Heart left ventricle (tissue), 16 donors: ENCODE data around the gene PKNOX2. TPM values are rescaled to one million over a fixed set of nuclear protein-coding genes. Genes with fewer than 3 reads are reported as not detected.

ENCODE experiments used
- ATAC-seq, 4 donors: fragments of 200-7000 bp; cut with Tn5 transposase; one replicate each; pipeline ENCODE4 v1.9.1; 2020 to 2022; ENCODE audit warnings: moderate library complexity in 4 of 4, mild to moderate bottlenecking in 3 of 4, moderate number of reproducible peaks in 1 of 4
- DNase-seq, 5 donors: peaks; one replicate each; pipeline ENCODE4 v3.0.0-alpha.2; 2020
- H3K27ac ChIP-seq, 12 donors: fragments of 200-600 bp; sonication (generic) in 4 of 12; one replicate each; pipeline versions ENCODE4 v1.5.0 to v1.8.0; 2016 to 2022; ENCODE audit warnings: mild to moderate bottlenecking in 2 of 12
- H3K27me3 ChIP-seq, 9 donors: fragments of 200-600 bp; sonication (generic) in 2 of 9; one replicate each; pipeline versions ENCODE4 v1.5.1 to v1.8.0; 2016 to 2022; ENCODE audit warnings: mild to moderate bottlenecking in 3 of 9
- H3K36me3 ChIP-seq, 9 donors: fragments of 200-600 bp; sonication (generic) in 2 of 9; one replicate each; pipeline versions ENCODE4 v1.5.0 to v1.8.0; 2018 to 2022; ENCODE audit warnings: mild to moderate bottlenecking in 2 of 9
- H3K4me1 ChIP-seq, 12 donors: fragments of 200-600 bp; sonication (generic) in 4 of 12; one replicate each; pipeline versions ENCODE4 v1.5.0 to v1.8.0; 2016 to 2022; ENCODE audit warnings: mild to moderate bottlenecking in 3 of 12
- H3K4me3 ChIP-seq, 12 donors: fragments of 200-600 bp; sonication (generic) in 4 of 12; one replicate each; pipeline versions ENCODE4 v1.5.0 to v1.8.0; 2017 to 2022; ENCODE audit warnings: mild to moderate bottlenecking in 9 of 12, moderate library complexity in 4 of 12
- H3K9me3 ChIP-seq, 12 donors: fragments of 200-600 bp; sonication (generic) in 4 of 12; one replicate each; pipeline versions ENCODE4 v1.5.0 to v1.8.0; 2016 to 2022; ENCODE audit warnings: mild to moderate bottlenecking in 1 of 12
- CTCF ChIP-seq, 12 donors: fragments of 200-600 bp; sonication (generic) in 4 of 12; IDR thresholded peaks; one replicate each; pipeline versions ENCODE4 v1.5.0 to v1.8.0; 2018 to 2022; ENCODE audit warnings: antibody characterized with exemption in 12 of 12, mild to moderate bottlenecking in 5 of 12
- POLR2A ChIP-seq, 2 donors: fragments of 450-650 bp; IDR thresholded peaks; one replicate each; pipeline ENCODE4 v1.6.1; 2017; ENCODE audit warnings: antibody characterized with exemption in 2 of 2, mild to moderate bottlenecking in 2 of 2, moderate library complexity in 2 of 2
- WGBS, 4 donors: extraction: QIAGEN DNeasy Blood & Tissue Kit in 2 of 4; methylation state at CpG; one replicate each; pipeline versions ENCODE4 v1.1.5 to v1.1.7; 2013 to 2018; 5-methylcytosine and 5-hydroxymethylcytosine counted together
- intact Hi-C, 10 donors: fragments of 100-400 bp; cut with DNase I; formaldehyde crosslinking; loops; one replicate each; pipeline versions ENCODE4 v1.11.1 to v1.14.2; 2022
- polyA plus RNA-seq, 2 donors: library from polyadenylated mRNA; stranded (reverse); fragments of 200-250 nt; gene quantifications; one replicate each; pipeline ENCODE4 v1.2.3, GENCODE V29; 2013
- total RNA-seq, 9 donors: library from RNA; depleted of rRNA in 2 of 9; stranded (reverse); fragments of >200 nt in 2 of 9; fragmentation: NEBNext Ultra II Directional in 3 of 9; extraction: Animal tissue kit (Norgen Biotek cat#: 25700) in 3 of 9; gene quantifications; one replicate each; pipeline versions ENCODE4 v1.1.0 to v1.2.4, GENCODE V29; 2016 to 2023
- donor health status: ischemic (EF 13 %, LVEDD 7.1; RV severe dilation, severe dysfunction).
- donor health status: healthy with polysubstance abuse.
- donor health status: DM: no; HTN: yes; CAD: no.
- donor health status: DM: no; HTN: no; CAD: no.
- donor health status: ischemic (EF 25% LVEDD 6.9; RV normal size, moderate dysfunction).
- donor health status: ischemic (EF 25% LVEDD 5.7; RV mildly dilated, moderate dysfunction).
- donor health status: healthy.
- donor health status: DM: yes; HTN: yes; CAD: no.
- donor health status: ischemic (EF 35%, LVEDD 5.7; RV mildly dilated, moderate dysfunction).
- donor health status: nonischemic (EF 11% LVEDD 7.7; RV severe dilation, severe dysfunction).
- donor health status: DM: yes; HTN: yes; CAD: no.
- donor health status: PGD.
- donor health status: ischemic (EF 29% LVEDD 5.4; RV normal size, mild dysfunction).
- donor health status: nonischemic (EF 23%, LVEDD 6.1; RV moderate dilation, normal function).

Gene PKNOX2
- total and polyA plus RNA-seq, 11 donors: 3.1 to 9.4 (median 4.5) TPM

- Histone ChIP-seq H3K4me1 (peaks cover 0 to 23% (median 14%) of the 10 kb centered on the region in 12 donors), H3K36me3 (no peaks in the 10 kb centered on the region), H3K27me3 (no peaks in the 10 kb centered on the region), H3K9me3 (no peaks in the 10 kb centered on the region), H3K27ac (no peak overlapping the region), H3K4me3 (no peak overlapping the region)
- TF ChIP-seq CTCF (IDR thresholded peaks at IDR 0.05) (no peak), POLR2A (IDR thresholded peaks at IDR 0.05) (no peak)
- WGBS, 4 donors: 86 to 90% (median 88%) methylated on average over 14 of the region's 14 CpGs
- no peak for ATAC-seq
- peak in 1 of 5 donors; percentile 4 for DNase-seq
- intact Hi-C loops: no loop called here
Observed at GRCh38 chr11:125379981-125380380, 215.4 kb downstream of the PKNOX2 start.

GRCh38 chr11:125380756-125381445 lies 216.3 kb downstream of the PKNOX2 start:
- no peaks in the 10 kb centered on the region for H3K9me3 ChIP-seq
- ATAC-seq (no peak), DNase-seq (peak in 1 of 5 donors; percentile 6)
- no peak overlapping the region for H3K27ac ChIP-seq
- intact Hi-C loops: no loop called here
- no peaks in the 10 kb centered on the region for H3K27me3 ChIP-seq
- no peak for TF ChIP-seq CTCF (IDR thresholded peaks at IDR 0.05)
- TF ChIP-seq POLR2A (IDR thresholded peaks at IDR 0.05): no peak
- H3K4me1 ChIP-seq: peaks cover 0 to 14% (median 9%) of the 10 kb centered on the region in 12 donors
- H3K4me3 ChIP-seq: no peak overlapping the region
- H3K36me3 ChIP-seq: no peaks in the 10 kb centered on the region
- 79 to 93% (median 92%) methylated on average over 9 of the region's 9 CpGs for WGBS, 4 donors

GRCh38 chr11:125381499-125382044 lies 217.0 kb downstream of the PKNOX2 start:
- Histone ChIP-seq H3K27me3 (no peaks in the 10 kb centered on the region), H3K36me3 (no peaks in the 10 kb centered on the region), H3K4me3 (no peak overlapping the region), H3K27ac (no peak overlapping the region), H3K4me1 (peaks cover 0 to 9% (median 5%) of the 10 kb centered on the region in 12 donors), H3K9me3 (no peaks in the 10 kb centered on the region)
- no peak for TF ChIP-seq CTCF (IDR thresholded peaks at IDR 0.05)
- no peak for TF ChIP-seq POLR2A (IDR thresholded peaks at IDR 0.05)
- intact Hi-C loops: no loop called here
- ATAC-seq: no peak
- peak in 1 of 5 donors; percentile 6 for DNase-seq
- WGBS, 4 donors: 90 to 94% (median 90%) methylated on average over 7 of the region's 7 CpGs

- DNase-seq: peak in 1 of 5 donors; percentile 1
- H3K36me3 ChIP-seq: no peaks in the 10 kb centered on the region
- H3K4me3 ChIP-seq: no peak overlapping the region
- TF ChIP-seq CTCF (IDR thresholded peaks at IDR 0.05) (no peak), POLR2A (IDR thresholded peaks at IDR 0.05) (no peak)
- no peak overlapping the region for H3K27ac ChIP-seq
- H3K9me3 ChIP-seq: no peaks in the 10 kb centered on the region
- WGBS, 4 donors: 87 to 94% (median 91%) methylated on average over 12 of the region's 12 CpGs
- no peaks in the 10 kb centered on the region for H3K27me3 ChIP-seq
- H3K4me1 ChIP-seq: peaks cover 0 to 6% (median 0%) of the 10 kb centered on the region in 12 donors
- ATAC-seq: no peak
- intact Hi-C loops: no loop called here
Observed at GRCh38 chr11:125382314-125382791, 217.8 kb downstream of the PKNOX2 start.
